ENCODE results near the gene TMED8. TPM values are rescaled to one million over a fixed set of nuclear protein-coding genes. Genes with fewer than 3 reads are reported as not detected.
"Not testable (repeated sequence)": the region's sequence is repeated elsewhere in the genome, so short reads cannot be mapped to it uniquely, and the experiment has no call there.

TMED8 gene
- total RNA-seq, 3 donors from 2014 or later = 16.1 to 17.1 (median 16.2) TPM

DNA sequence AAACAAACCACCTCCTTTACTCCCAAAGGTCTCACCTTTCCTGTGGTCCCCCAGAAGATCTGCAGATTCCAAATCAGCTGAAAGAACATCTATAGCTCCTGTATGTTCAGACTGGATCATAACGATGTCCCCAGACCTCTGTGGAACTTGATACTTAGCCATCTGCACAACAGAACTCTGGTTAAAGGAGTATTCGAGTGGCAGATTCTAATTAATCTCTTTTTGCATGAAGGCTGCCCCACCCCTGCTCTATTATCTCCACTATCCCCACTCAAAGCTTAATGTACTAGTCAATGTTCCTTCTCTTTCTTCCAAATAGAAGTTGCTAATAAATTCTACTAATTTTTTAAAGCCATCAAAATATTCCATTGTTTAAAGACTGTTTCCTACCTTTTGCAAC, 33.2 kb downstream of the TMED8 start:
- DNase-seq (no peak), ATAC-seq (no peak)
- H3K4me3 Mint-ChIP-seq = no peak overlapping the region
- H3K36me3 Mint-ChIP-seq (ENCODE audit: insufficient read depth) = peaks cover 27% of the 10 kb centered on the region
- no peaks in the 10 kb centered on the region for H3K9me3 Mint-ChIP-seq
- no peaks in the 10 kb centered on the region for H3K27me3 Mint-ChIP-seq (ENCODE audit: low read depth)
- H3K4me1 Mint-ChIP-seq (ENCODE audit: low read depth) = no peaks in the 10 kb centered on the region

DNA sequence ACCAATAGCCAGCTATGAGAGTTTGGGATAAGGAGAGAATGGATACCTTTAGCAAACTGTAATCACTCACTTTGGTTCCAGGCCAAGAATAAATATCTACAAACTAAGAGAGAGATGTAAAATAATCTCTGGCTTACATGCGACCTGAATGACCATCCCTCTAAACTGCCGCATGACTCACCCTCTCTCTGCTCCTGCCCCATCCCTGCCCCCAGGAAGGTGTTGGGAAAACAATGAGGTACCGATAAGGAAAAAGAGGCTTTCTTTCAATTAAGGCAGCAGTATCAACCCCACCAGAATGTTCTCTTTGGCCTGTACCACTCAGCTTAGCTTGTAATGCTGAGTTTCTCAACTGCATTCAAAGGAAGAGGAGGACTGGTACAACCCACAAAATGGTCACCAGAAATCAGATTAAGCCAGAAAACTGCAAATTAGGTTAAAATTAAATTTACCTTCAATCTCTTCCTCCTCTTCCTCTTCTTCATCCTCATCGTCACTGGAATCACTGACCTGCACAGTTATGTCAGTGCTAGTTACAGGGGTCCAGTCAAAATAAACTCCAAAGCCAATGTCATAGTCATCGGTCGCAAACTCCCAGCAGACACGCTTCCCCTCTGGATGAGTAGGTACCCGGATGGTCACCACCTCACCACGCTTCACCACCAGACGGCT, 34.0 kb downstream of the TMED8 start:
- no peaks in the 10 kb centered on the region for H3K27me3 Mint-ChIP-seq (ENCODE audit: low read depth)
- no peak overlapping the region for H3K4me3 Mint-ChIP-seq
- no peaks in the 10 kb centered on the region for H3K9me3 Mint-ChIP-seq
- DNase-seq (no peak), ATAC-seq (no peak)
- no peaks in the 10 kb centered on the region for H3K4me1 Mint-ChIP-seq (ENCODE audit: low read depth)
- H3K36me3 Mint-ChIP-seq (ENCODE audit: insufficient read depth) = peaks cover 27% of the 10 kb centered on the region

- no peak for DNase-seq
- no peak for ATAC-seq
- Mint-ChIP-seq H3K36me3 (ENCODE audit: insufficient read depth) (peaks cover 23% of the 10 kb centered on the region), H3K4me1 (ENCODE audit: low read depth) (no peaks in the 10 kb centered on the region), H3K9me3 (no peaks in the 10 kb centered on the region), H3K4me3 (no peak overlapping the region), H3K27me3 (ENCODE audit: low read depth) (no peaks in the 10 kb centered on the region)
Observed at GRCh38 chr14:77340389-77340788, 36.5 kb downstream of the TMED8 start.

- no peak overlapping the region for H3K4me3 Mint-ChIP-seq
- ATAC-seq (no peak), DNase-seq (no peak)
- H3K36me3 Mint-ChIP-seq (ENCODE audit: insufficient read depth) = peaks cover 21% of the 10 kb centered on the region
- H3K4me1 Mint-ChIP-seq (ENCODE audit: low read depth) = no peaks in the 10 kb centered on the region
- no peaks in the 10 kb centered on the region for H3K27me3 Mint-ChIP-seq (ENCODE audit: low read depth)
- no peaks in the 10 kb centered on the region for H3K9me3 Mint-ChIP-seq
Observed at GRCh38 chr14:77339407-77339806, 37.5 kb downstream of the TMED8 start.

DNA sequence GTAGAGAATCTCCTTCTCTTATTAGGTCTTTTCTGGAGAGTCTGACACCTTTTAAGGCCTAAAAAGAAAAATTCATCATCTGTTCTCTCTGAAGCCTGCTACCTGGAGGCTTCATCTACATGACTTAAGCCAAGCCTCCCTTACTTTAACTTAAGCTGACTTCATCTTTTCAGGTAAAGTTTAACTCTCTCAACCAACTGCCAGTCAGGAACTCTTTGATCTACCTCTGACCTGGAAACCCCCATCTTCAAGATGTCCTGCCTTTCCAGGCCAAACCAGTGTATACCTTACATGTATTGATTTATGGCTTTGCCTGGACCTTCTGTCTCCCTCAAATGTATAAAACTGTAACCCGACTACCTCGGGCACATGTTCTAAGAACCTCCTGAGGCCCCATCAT, 38.6 kb downstream of the TMED8 start:
- H3K4me1 Mint-ChIP-seq (ENCODE audit: low read depth) = no peaks in the 10 kb centered on the region
- ATAC-seq (no peak), DNase-seq (no peak)
- H3K9me3 Mint-ChIP-seq = no peaks in the 10 kb centered on the region
- H3K4me3 Mint-ChIP-seq = no peak overlapping the region
- H3K27me3 Mint-ChIP-seq (ENCODE audit: low read depth) = no peaks in the 10 kb centered on the region
- peaks cover 15% of the 10 kb centered on the region for H3K36me3 Mint-ChIP-seq (ENCODE audit: insufficient read depth)

- no peak for ATAC-seq
- H3K4me1 Mint-ChIP-seq (ENCODE audit: low read depth) = no peaks in the 10 kb centered on the region
- no peak for DNase-seq
- H3K36me3 Mint-ChIP-seq (ENCODE audit: insufficient read depth) = peaks cover 15% of the 10 kb centered on the region
- no peaks in the 10 kb centered on the region for H3K9me3 Mint-ChIP-seq
- H3K27me3 Mint-ChIP-seq (ENCODE audit: low read depth) = no peaks in the 10 kb centered on the region
- H3K4me3 Mint-ChIP-seq = no peak overlapping the region
Observed at GRCh38 chr14:77337880-77338279, 39.0 kb downstream of the TMED8 start.

GRCh38 chr14:77337255-77337654, 39.6 kb downstream of the TMED8 start:
- ATAC-seq; H3K4me3 Mint-ChIP-seq; H3K4me1 Mint-ChIP-seq (ENCODE audit: low read depth); DNase-seq; H3K9me3 Mint-ChIP-seq; H3K27me3 Mint-ChIP-seq (ENCODE audit: low read depth): not testable (repeated sequence)
- H3K36me3 Mint-ChIP-seq (ENCODE audit: insufficient read depth) = peaks cover 15% of the 10 kb centered on the region

GRCh38 chr14:77335576-77335975, 41.3 kb downstream of the TMED8 start:
- ATAC-seq (no peak), DNase-seq (no peak)
- no peaks in the 10 kb centered on the region for H3K27me3 Mint-ChIP-seq (ENCODE audit: low read depth)
- H3K36me3 Mint-ChIP-seq (ENCODE audit: insufficient read depth) = peaks cover 5% of the 10 kb centered on the region
- no peaks in the 10 kb centered on the region for H3K9me3 Mint-ChIP-seq
- H3K4me1 Mint-ChIP-seq (ENCODE audit: low read depth) = no peaks in the 10 kb centered on the region
- no peak overlapping the region for H3K4me3 Mint-ChIP-seq

- Mint-ChIP-seq H3K4me3 (no peak overlapping the region), H3K4me1 (ENCODE audit: low read depth) (no peaks in the 10 kb centered on the region), H3K27me3 (ENCODE audit: low read depth) (no peaks in the 10 kb centered on the region), H3K9me3 (no peaks in the 10 kb centered on the region), H3K36me3 (ENCODE audit: insufficient read depth) (peaks cover 2% of the 10 kb centered on the region)
- no peak for DNase-seq
- ATAC-seq = no peak
Observed at GRCh38 chr14:77329872-77330271, 47.0 kb downstream of the TMED8 start.

DNA sequence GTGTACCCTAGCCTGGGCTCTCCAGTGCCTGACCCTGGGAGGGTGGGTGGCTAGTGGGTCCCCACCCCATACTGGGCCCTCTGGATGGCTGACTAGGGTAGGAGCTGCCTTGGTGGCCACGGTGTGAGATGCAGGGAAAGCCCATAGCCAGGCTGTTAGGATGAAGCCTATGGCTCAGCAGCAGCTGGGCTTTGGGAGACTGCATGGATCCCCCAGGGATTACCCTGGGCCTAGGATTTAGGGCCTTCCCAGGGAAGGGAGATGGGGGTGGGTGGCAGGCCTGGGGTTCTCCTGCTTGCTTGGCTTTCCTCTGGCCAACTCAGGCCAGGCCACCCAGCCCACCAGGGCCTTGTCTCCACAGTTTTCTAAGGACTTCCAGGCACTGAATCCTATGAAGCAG, 49.8 kb downstream of the TMED8 start:
- no peaks in the 10 kb centered on the region for H3K27me3 Mint-ChIP-seq (ENCODE audit: low read depth)
- H3K36me3 Mint-ChIP-seq (ENCODE audit: insufficient read depth) = no peaks in the 10 kb centered on the region
- no peaks in the 10 kb centered on the region for H3K9me3 Mint-ChIP-seq
- ATAC-seq (no peak), DNase-seq (no peak)
- H3K4me1 Mint-ChIP-seq (ENCODE audit: low read depth) = peaks cover 3% of the 10 kb centered on the region
- H3K4me3 Mint-ChIP-seq = no peak overlapping the region

GRCh38 chr14:77325746-77326094, 51.2 kb downstream of the TMED8 start:
- no peak for ATAC-seq
- Mint-ChIP-seq H3K27me3 (ENCODE audit: low read depth) (no peaks in the 10 kb centered on the region), H3K36me3 (ENCODE audit: insufficient read depth) (no peaks in the 10 kb centered on the region), H3K4me3 (no peak overlapping the region), H3K4me1 (ENCODE audit: low read depth) (peaks cover 8% of the 10 kb centered on the region), H3K9me3 (no peaks in the 10 kb centered on the region)
- DNase-seq = no peak

DNA sequence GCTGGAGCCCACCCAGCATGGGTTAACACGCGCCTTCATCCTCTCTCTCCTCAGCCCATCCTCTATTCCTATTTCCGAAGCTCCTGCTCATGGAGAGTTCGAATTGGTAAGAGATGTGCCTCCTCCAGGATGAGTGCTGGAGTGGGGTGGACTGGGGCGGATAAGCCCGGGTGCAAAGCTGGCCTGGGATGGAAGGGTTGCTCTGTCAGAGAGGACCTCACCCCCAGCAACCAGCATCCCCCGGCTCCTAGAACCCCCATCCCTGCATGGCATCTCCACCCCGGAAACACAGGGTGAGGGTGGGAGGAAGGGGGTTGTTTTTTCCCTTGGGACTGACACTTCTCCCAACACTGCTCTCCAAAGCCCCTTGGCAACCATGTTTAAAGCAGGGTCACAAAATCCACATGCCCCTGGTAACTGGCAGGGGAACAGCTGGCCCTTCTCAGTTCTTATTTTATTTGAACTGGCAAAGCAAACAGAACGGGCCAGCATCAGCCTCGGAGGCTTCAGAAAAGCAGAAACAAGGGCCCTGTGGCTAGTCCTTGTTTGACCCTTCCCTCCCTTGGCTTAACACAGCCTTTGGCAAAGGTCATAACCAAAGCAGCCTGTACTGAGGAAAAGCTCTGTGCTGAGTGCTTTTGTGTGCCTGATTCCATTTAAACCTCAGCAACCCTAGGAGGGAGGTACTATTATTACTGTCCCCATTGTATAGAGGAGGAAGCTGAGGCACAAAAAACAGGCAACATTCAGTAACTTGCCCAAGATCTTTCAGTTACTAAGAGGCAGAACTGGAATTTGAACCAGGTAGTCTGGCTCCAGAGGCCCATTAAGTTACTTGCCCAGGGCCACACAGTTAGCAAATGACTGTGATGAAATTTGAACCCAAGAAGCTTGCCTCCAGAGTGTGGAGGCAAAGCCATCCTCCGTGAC, 51.8 kb downstream of the TMED8 start:
- Mint-ChIP-seq H3K4me1 (ENCODE audit: low read depth) (peaks cover 9% of the 10 kb centered on the region), H3K9me3 (no peaks in the 10 kb centered on the region), H3K36me3 (ENCODE audit: insufficient read depth) (no peaks in the 10 kb centered on the region), H3K4me3 (no peak overlapping the region), H3K27me3 (ENCODE audit: low read depth) (no peaks in the 10 kb centered on the region)
- no peak for ATAC-seq
- no peak for DNase-seq

DNA sequence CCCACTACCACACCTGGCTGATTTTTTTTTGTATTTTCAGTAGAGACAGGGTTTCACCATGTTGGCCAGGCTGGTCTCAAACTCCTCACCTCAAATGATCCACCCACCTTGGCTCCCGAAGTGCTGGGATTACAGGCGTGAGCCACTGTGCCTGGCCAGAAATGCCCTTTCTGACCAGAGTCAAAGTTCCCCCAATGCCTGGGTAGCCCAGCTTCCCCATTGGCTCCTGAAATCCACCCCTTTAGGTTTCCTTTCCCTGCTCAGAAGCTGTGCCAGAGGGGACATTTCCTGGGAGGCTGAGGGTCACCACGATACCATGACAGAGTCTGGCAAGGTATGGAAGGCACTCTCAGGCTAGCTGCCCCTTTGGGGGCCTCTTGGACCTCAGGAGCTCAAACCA, 52.6 kb downstream of the TMED8 start:
- peaks cover 14% of the 10 kb centered on the region for H3K4me1 Mint-ChIP-seq (ENCODE audit: low read depth)
- H3K4me3 Mint-ChIP-seq = no peak overlapping the region
- no peaks in the 10 kb centered on the region for H3K36me3 Mint-ChIP-seq (ENCODE audit: insufficient read depth)
- no peaks in the 10 kb centered on the region for H3K9me3 Mint-ChIP-seq
- DNase-seq = no peak
- ATAC-seq = no peak
- H3K27me3 Mint-ChIP-seq (ENCODE audit: low read depth) = no peaks in the 10 kb centered on the region

GRCh38 chr14:77323571-77323970, 53.3 kb downstream of the TMED8 start:
- Mint-ChIP-seq H3K9me3 (no peaks in the 10 kb centered on the region), H3K27me3 (ENCODE audit: low read depth) (no peaks in the 10 kb centered on the region)

GRCh38 chr14:77322951-77323350, 53.9 kb downstream of the TMED8 start:
- H3K27me3 Mint-ChIP-seq (ENCODE audit: low read depth) = no peaks in the 10 kb centered on the region
- ATAC-seq = no peak

More at GRCh38 chr14:77323571-77323970, 53.3 kb downstream of the TMED8 start:
- DNase-seq = no peak
- Mint-ChIP-seq H3K4me1 (ENCODE audit: low read depth) (peaks cover 14% of the 10 kb centered on the region), H3K36me3 (ENCODE audit: insufficient read depth) (no peaks in the 10 kb centered on the region), H3K4me3 (no peak overlapping the region)
- no peak for ATAC-seq

More at GRCh38 chr14:77322951-77323350, 53.9 kb downstream of the TMED8 start:
- H3K4me3 Mint-ChIP-seq = no peak overlapping the region
- H3K9me3 Mint-ChIP-seq = no peaks in the 10 kb centered on the region
- no peaks in the 10 kb centered on the region for H3K36me3 Mint-ChIP-seq (ENCODE audit: insufficient read depth)
- peaks cover 14% of the 10 kb centered on the region for H3K4me1 Mint-ChIP-seq (ENCODE audit: low read depth)
- no peak for DNase-seq
